Smooth muscle cell (in vitro differentiated cells): Measurements from ENCODE around the gene SRBD1. TPM values are rescaled to one million over a fixed set of nuclear protein-coding genes. Genes with fewer than 3 reads are reported as not detected.

ENCODE experiments used
- DNase-seq: peaks from one replicate; lab custom pipeline; 2025; ENCODE audit not compliant: unreplicated experiment; lab: John Stamatoyannopoulos, UW
- H2AFZ ChIP-seq: fragments of 200-600 bp; sonication (generic); 2 replicates; pipeline ENCODE4 v1.6.0; 2016; ENCODE audit warnings: antibody characterized with exemption, low read depth, mild to moderate bottlenecking
- H3F3A ChIP-seq: fragments of 200-600 bp; sonication (generic); 2 replicates; pipeline ENCODE4 v1.6.0; 2017; ENCODE audit warnings: antibody characterized with exemption, low read depth
- H3K27ac ChIP-seq: fragments of 200-600 bp; sonication (generic); 2 replicates; pipeline ENCODE4 v1.5.1; 2016; ENCODE audit warnings: low read depth, mild to moderate bottlenecking
- H3K27me3 ChIP-seq: fragments of 200-600 bp; sonication (generic); 2 replicates; pipeline ENCODE4 v1.6.1; 2016; ENCODE audit warnings: low read depth, mild to moderate bottlenecking
- H3K36me3 ChIP-seq: fragments of 200-600 bp; sonication (generic); 2 replicates; pipeline ENCODE4 v1.5.1; 2016; ENCODE audit warnings: low read depth
- H3K4me1 ChIP-seq: fragments of 200-600 bp; sonication (generic); 2 replicates; pipeline ENCODE4 v1.5.1; 2016; ENCODE audit warnings: low read depth
- H3K4me2 ChIP-seq: fragments of 200-600 bp; sonication (generic); 2 replicates; pipeline ENCODE4 v1.6.0; 2016; ENCODE audit warnings: mild to moderate bottlenecking
- H3K4me3 ChIP-seq: fragments of 200-600 bp; sonication (generic); 2 replicates; pipeline ENCODE4 v1.5.1; 2016; ENCODE audit warnings: mild to moderate bottlenecking
- H3K79me2 ChIP-seq: fragments of 200-600 bp; sonication (generic); 2 replicates; pipeline ENCODE4 v1.6.0; 2016; ENCODE audit warnings: low read depth, mild to moderate bottlenecking
- H3K9ac ChIP-seq: fragments of 200-600 bp; sonication (generic); 2 replicates; pipeline ENCODE4 v1.6.0; 2016; ENCODE audit warnings: low read depth
- H3K9me3 ChIP-seq: fragments of 200-600 bp; sonication (generic); replicated peaks from 2 replicates; pipeline ENCODE4 v1.5.1; 2016; ENCODE audit warnings: low read depth
- H4K20me1 ChIP-seq: fragments of 200-600 bp; sonication (generic); 2 replicates; pipeline ENCODE4 v1.6.0; 2016; ENCODE audit warnings: low read depth
- WGBS: methylation state at CpG from one replicate; pipeline ENCODE4 v1.1.7; 2016; ENCODE audit warnings: low lambda C conversion rate; 5-methylcytosine and 5-hydroxymethylcytosine counted together
- polyA plus RNA-seq: library from polyadenylated mRNA; unstranded; fragments of >200 nt; fragmentation: Nextera tagmentation; extraction: Ambion mirVana; gene quantifications from 2 replicates; pipeline ENCODE4 v1.2.1, GENCODE V29; 2016
- total RNA-seq: library from RNA; depleted of rRNA; stranded (reverse); fragments of >200 nt; gene quantifications from 2 replicates; pipeline ENCODE4 v1.2.3, GENCODE V29; 2014
- TF ChIP-seq, protein P1 (sequence below): fragments of 200-600 bp; sonication (generic); IDR thresholded peaks from 2 replicates; pipeline ENCODE4 v1.5.1; 2017; ENCODE audit warnings: borderline replicate concordance, mild to moderate bottlenecking, antibody characterized with exemption; ENCODE audit not compliant: insufficient read depth, poor library complexity, severe bottlenecking

SRBD1 gene
- total and polyA plus RNA-seq, 2 experiments from 2014 or later, result 11.1 to 22.5 TPM

DNA sequence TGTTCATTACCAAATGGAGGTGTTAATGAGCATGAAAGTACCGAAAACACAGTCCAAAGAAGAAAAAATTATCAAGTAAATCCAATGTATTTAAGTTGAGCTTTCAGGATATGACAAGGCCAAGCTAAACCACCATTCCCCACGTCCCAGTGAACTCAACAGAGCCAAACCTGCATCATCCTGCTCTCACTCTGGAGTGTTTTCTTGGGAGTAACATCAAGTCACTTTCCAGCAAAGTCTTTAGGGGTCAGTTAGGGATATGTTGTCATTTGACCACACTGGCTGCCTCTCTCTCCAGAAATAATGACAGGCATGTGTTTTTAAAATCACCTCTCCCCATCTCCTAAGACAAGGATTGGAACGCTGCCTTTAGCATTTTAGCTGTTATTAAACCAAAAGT is 140.5 kb downstream of the SRBD1 start:
- no peaks in the 10 kb centered on the region for H4K20me1 ChIP-seq
- no peaks in the 10 kb centered on the region for H3F3A ChIP-seq
- no peak for DNase-seq
- H3K36me3 ChIP-seq, result no peaks in the 10 kb centered on the region
- H3K27ac ChIP-seq, result no peak overlapping the region
- H3K4me3 ChIP-seq, result no peak overlapping the region
- H3K79me2 ChIP-seq, result no peaks in the 10 kb centered on the region
- no peak overlapping the region for H2AFZ ChIP-seq
- H3K4me1 ChIP-seq, result no peaks in the 10 kb centered on the region
- WGBS, result 88% methylated on average over 3 of the region's 3 CpGs
- H3K9me3 ChIP-seq, result no peaks in the 10 kb centered on the region
- no peak overlapping the region for H3K9ac ChIP-seq
- TF ChIP-seq, protein P1, sequence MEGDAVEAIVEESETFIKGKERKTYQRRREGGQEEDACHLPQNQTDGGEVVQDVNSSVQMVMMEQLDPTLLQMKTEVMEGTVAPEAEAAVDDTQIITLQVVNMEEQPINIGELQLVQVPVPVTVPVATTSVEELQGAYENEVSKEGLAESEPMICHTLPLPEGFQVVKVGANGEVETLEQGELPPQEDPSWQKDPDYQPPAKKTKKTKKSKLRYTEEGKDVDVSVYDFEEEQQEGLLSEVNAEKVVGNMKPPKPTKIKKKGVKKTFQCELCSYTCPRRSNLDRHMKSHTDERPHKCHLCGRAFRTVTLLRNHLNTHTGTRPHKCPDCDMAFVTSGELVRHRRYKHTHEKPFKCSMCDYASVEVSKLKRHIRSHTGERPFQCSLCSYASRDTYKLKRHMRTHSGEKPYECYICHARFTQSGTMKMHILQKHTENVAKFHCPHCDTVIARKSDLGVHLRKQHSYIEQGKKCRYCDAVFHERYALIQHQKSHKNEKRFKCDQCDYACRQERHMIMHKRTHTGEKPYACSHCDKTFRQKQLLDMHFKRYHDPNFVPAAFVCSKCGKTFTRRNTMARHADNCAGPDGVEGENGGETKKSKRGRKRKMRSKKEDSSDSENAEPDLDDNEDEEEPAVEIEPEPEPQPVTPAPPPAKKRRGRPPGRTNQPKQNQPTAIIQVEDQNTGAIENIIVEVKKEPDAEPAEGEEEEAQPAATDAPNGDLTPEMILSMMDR, result no peak
- no peak overlapping the region for H3K4me2 ChIP-seq
- no peaks in the 10 kb centered on the region for H3K27me3 ChIP-seq

DNA sequence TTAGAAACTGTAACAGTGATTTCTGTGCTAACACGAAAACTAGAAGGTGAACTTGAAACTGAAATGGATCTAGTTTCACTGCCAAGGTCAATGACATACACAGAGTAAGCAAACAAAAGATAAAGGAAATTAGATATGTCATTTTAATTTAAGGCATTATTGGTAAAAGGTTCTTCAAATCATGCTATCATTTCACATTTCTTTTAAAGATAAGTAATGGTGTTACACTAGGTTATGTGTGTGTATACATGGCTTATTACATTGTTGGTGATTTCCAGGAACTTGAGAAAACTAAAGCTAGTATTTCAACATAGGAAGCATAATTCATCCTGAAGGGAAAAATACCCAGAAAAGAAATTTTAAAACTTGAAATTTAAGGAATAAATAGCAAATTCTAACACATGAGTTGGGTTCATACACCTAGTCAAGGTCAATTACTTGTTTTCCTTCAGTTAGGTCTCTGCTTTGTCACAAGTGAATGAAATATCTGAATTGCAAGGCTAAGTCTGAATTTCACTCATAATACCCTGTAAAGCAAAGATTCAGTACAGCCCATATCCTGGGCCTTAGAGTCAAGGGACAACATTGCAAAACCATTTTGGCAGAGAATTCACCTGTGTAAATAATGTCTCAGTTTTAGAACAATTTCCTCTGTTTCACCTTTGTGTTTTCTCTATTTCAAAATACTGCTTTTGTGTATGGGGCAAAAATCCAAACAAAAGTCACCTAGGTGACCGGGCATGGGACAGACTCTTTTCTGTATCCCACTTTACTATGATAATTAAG is 141.6 kb downstream of the SRBD1 start:
- WGBS, result 97% methylated on average over 2 of the region's 2 CpGs
- no peak for DNase-seq

DNA sequence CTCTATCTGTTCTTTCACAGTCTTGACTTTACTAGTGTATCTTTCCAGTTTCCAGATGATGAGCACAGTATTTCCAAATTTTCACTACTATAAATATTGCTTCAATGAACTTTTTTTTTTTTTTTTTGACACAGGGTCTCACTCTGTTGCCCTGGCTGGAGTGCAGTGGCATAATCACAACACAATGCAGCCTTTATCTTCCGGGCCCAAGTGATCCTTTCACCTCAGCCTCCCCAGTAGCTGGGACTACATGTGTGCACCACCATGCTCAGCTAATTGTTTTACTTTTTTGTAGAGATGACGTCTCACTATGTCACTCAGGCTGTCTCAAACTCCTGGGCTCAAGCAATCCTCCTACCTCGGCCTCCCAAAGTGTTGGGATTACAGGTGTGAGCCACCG is 142.8 kb downstream of the SRBD1 start:
- TF ChIP-seq, protein P1, result no peak
- Histone ChIP-seq H3K27ac (no peak overlapping the region), H3K9ac (no peak overlapping the region), H3K4me3 (no peak overlapping the region), H3K27me3 (no peaks in the 10 kb centered on the region), H3K9me3 (no peaks in the 10 kb centered on the region), H3F3A (no peaks in the 10 kb centered on the region), H3K4me2 (no peak overlapping the region), H3K36me3 (no peaks in the 10 kb centered on the region), H4K20me1 (peaks cover 2% of the 10 kb centered on the region), H3K4me1 (no peaks in the 10 kb centered on the region), H3K79me2 (no peaks in the 10 kb centered on the region), H2AFZ (no peak overlapping the region)
- no peak for DNase-seq
- WGBS, result 98% methylated on average over 4 of the region's 4 CpGs

More for the DNA sequence above, 141.6 kb downstream of the SRBD1 start:
- H3K27ac ChIP-seq, result no peak overlapping the region
- TF ChIP-seq, protein P1, result no peak
- no peaks in the 10 kb centered on the region for H3K4me1 ChIP-seq
- H2AFZ ChIP-seq, result no peak overlapping the region
- H3K4me2 ChIP-seq, result no peak overlapping the region
- no peaks in the 10 kb centered on the region for H4K20me1 ChIP-seq
- no peak overlapping the region for H3K4me3 ChIP-seq
- H3K9ac ChIP-seq, result no peak overlapping the region
- H3K36me3 ChIP-seq, result no peaks in the 10 kb centered on the region
- no peaks in the 10 kb centered on the region for H3K27me3 ChIP-seq
- no peaks in the 10 kb centered on the region for H3K9me3 ChIP-seq
- H3K79me2 ChIP-seq, result no peaks in the 10 kb centered on the region
- H3F3A ChIP-seq, result no peaks in the 10 kb centered on the region

DNA sequence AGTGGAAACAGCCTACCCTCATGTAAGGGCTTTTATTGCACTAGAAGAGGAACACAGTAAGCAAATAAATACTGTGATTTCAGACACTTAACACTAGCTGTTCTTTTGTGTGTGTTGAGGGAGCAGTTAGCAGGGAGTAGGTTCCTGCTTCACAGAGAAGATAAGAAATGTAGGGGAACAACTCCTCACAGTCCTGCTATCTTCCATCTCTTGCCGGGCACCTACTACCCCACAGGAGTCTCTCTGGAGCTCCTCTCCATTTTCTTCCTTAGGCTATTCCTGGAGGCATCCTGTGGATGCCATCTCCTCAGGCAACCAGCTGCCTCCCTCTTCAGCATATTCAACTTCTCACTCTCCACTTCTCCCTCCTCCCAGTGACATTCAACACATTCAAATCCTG is 145.0 kb downstream of the SRBD1 start:
- no peak overlapping the region for H3K4me3 ChIP-seq
- no peak overlapping the region for H2AFZ ChIP-seq
- DNase-seq, result no peak
- H3K9me3 ChIP-seq, result no peaks in the 10 kb centered on the region
- H3K4me1 ChIP-seq, result no peaks in the 10 kb centered on the region
- peaks cover 4% of the 10 kb centered on the region for H4K20me1 ChIP-seq
- 38% methylated on average over 1 of the region's 1 CpG for WGBS
- H3K4me2 ChIP-seq, result no peak overlapping the region
- H3K27me3 ChIP-seq, result no peaks in the 10 kb centered on the region
- no peak overlapping the region for H3K27ac ChIP-seq
- H3K79me2 ChIP-seq, result no peaks in the 10 kb centered on the region
- no peaks in the 10 kb centered on the region for H3F3A ChIP-seq
- H3K36me3 ChIP-seq, result no peaks in the 10 kb centered on the region
- TF ChIP-seq, protein P1, result no peak
- no peak overlapping the region for H3K9ac ChIP-seq
